Effector CD8-positive, alpha-beta T cell (primary cell): ENCODE data around the gene LARP6.
"Not testable (repeated sequence)": the region's sequence is repeated elsewhere in the genome, so short reads cannot be mapped to it uniquely, and the experiment has no call there.

Experiments used
- DNase-seq: peaks from one replicate; lab custom pipeline; 2025; lab: John Stamatoyannopoulos, UW
- total RNA-seq, 4 experiments: gene quantifications; one replicate each; lab custom pipeline; 2026; lab: John Stamatoyannopoulos, UW

Gene LARP6
- total RNA-seq = 0 to 0.18 (median 0.04) reads per million in 4 experiments

DNA sequence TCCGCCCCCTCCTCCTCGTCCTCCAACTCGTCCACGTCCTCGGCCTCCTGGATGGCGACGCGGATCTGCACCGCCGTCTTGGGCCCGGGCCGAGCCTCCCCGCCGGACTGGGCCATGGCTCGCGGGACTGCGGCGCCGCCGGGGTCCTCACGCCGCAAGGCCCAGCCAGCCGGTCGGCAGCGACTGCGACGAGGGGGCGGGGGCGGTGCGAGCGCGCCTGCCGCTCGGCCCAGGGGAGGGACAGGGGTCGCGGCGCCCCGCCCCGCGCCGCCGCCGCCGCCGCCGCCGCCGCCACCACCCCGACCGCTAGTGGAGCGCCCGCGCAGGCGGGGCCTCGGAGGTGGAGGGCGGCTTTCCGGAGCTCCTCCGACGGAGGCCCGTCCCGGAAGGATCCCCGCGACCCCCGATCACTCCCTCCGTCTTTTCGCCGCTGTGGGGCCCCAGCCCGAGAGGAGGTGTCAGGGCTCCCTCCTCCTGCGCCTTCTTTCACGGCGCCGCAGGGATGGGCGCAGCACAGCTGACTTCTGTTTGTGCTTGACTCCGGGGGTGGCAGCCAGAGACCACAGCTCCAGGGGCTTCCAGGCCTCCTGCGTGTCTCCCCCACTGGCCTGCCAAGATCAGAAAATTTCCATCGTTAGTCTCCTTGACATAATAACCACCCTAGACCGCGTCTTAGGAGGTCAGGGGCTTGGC is at the start of gene LARP6:
LARP6 (minus strand) TSS at position 185 of the 693 bp plus-strand sequence; CDS start at position 116, 69 bp downstream.
- no peak for DNase-seq

DNA sequence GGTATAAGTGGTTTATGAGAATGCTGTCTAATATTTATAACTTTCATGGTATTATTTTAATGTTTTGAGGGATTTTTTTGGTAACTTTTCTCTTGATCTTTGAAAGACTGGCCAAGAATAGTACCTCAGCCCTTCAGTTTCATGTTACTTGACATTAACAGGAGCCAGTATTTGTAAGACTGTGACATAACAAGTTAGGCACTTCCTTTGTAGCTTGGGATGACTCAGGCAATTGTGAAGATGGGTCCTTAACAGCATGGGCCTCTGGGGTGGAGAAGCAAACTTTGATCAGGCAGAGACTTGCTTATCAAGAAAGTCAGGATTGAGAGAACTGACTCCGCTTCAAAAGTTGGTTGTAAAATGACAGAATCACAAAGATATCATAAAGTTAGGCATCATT is 48.1 kb upstream of the LARP6 start:
- no peak for DNase-seq

DNA sequence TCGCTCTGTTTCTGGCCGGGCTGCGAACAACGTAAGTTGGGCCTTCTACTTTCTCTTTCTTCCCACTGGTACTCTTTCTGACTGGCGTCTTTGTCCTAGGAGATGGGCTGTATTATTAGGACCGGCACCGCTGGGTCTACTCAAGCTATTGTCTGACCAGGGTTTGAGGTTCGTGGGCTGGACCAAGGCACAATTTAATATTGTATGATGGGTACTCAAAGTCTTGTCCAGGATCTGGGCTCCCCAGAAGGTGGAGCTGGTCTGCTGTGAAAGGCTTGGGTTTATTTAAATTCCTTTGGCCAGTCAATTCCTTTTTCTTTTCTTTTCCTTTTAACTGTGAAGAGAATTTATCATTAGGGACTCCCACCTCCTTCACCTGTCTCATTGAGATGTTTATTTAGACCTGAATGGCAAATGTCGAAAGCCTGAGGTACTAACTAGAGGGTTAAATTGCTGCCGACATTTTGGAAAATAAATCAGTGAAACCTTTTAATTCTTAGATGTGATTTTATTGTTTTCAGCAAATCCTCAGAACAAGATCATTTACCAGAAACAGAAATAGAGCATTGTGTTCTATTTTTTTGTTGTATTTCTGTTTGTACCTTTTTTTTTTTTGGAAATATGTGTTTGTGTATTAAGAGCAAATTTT is 39.1 kb upstream of the LARP6 start:
- no peak for DNase-seq

DNA sequence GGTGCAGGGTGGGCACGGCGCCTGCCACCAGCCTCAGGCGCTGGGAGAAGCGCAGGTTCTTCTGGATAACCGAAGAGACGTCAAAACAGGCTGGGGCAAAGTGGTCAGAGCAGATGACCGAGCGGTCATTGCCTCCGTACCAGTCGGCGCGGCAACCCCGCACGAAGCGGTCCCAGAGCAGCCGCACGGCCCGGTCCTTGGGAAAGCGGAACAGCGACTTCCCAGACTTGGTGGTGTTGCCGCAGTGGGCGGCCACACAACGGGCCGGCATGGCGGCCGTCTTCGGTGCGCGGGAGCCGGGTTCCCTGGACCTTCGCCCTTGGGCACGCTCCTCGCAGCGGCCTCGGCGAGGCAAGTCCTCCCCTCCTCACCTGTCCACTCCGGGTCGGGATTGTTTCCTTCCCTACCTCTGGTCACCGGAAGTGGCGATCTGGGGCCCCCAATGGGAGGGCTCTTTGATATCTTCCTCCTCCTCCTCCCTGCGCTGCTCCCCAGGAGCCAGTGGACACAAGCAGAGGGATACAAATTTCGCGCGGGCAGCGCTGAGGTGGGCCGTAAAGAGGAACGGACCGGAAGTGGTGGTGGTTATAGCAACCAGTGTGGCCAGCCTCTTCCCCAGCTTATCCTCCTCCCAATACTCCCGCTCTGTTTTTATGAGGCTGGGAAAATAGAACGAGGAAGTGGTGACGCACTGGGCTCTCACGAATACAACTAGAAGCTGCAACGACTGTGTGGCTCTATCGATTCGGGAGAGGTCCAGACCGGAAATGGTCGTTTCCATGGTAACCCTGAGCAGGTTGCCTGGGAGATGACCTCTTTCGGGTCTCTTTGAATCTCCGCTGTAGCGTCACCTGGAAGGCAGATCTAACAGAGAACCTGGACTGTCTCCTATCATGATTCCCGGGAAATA is 38.3 kb upstream of the LARP6 start, which contains the start of the genes LRRC49 and THAP10:
LRRC49 (plus strand) TSS at position 825 of the 910 bp plus-strand sequence; CDS start at position 894, 69 bp downstream.
THAP10 (minus strand) TSS at position 432 of the 910 bp plus-strand sequence; CDS start at position 271, 161 bp downstream.
- DNase-seq = no peak

DNA sequence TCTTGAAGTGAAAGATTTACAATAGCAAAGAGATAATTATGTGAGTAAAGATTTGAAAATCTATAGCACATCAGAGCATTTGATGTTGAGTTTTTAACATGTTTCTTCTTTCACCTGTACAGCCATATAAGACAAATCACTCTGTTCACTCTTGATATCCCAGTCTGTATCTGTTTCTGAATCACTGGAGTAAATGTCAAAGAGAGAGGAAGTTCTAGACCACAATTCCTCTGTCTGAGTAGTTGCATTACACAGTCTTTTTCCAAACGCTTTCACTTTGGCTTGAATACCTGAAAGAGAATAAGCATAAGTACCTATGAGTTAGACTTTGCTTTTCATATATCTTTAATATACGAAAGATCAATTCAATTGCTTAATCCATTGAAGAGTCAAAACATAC is 28.4 kb upstream of the LARP6 start:
- DNase-seq = no peak

DNA sequence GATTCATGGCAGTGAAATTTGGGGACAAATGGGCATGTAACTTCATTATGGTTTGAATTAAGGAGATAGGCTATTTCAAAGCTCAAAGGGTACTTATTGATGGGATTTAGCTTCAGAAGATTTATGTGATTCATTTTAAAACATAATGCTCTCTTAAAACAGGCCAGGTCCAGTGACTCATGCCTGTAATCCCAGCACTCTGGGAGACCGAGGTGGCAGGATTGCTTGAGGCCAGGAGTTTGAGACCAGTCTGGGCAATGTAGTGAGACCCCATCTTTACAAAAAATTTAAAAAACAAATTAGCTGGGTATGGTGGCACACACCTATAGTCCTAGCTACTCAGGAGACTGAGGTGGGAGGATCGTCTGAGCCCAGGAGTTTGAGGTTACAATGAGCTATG is 26.8 kb upstream of the LARP6 start:
- DNase-seq = no peak

DNA sequence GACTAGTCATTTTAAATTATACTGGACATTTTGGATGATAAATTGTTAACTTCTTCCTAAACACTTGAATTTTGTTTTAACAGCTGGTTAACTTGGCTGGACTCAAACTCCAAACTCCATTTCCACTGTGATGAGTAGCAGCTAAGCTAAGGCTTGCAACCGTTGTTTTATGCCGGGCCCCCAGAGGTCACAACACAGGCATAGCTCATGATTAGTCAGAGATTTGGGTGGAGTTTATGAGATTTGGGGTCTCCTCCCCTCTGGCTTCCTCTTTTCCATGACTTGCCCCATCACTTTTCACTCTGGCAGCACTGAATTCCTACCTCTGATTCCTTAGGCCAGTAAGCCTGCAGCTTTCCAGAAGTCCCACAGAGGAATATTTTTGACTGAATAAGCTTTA is 25.4 kb upstream of the LARP6 start:
- no peak for DNase-seq

DNA sequence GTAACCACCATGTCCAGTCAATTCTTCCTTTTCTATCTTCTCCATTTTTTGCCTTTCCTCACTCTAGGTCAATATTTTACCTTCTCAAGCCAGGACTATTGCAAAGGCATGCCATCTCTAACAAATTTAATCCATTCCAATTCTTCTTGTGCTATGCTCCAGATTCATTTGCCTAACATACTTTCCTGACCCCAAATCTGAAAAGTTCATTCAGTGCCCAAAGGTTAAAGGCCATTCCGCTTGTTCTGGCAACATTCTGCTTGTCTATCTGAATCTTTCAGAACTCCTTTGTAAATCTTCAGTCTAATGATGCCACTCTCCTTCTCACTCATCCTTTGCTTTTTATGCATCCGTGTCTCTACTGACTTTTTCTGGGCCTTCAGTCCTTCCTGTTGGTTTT is 22.7 kb upstream of the LARP6 start:
- DNase-seq = no peak

DNA sequence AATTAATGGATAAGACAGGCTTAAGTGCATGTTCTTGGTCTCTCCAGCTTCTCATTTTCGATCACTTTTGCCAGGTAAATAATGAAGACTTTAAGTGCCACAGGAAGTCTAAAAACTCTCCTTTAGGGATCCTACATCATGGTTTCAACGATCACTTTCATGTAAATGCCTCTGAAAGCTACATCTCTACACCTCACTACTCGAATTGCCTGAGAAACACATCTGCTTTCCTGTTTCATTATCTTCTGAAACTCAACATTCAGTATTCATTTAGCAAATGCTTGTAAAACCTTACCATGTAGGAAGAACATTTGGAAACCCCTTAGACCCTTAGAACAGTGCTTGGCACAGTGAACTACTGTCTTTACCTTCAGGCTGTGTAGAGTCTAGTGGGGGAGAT is 22.1 kb upstream of the LARP6 start:
- no peak for DNase-seq

DNA sequence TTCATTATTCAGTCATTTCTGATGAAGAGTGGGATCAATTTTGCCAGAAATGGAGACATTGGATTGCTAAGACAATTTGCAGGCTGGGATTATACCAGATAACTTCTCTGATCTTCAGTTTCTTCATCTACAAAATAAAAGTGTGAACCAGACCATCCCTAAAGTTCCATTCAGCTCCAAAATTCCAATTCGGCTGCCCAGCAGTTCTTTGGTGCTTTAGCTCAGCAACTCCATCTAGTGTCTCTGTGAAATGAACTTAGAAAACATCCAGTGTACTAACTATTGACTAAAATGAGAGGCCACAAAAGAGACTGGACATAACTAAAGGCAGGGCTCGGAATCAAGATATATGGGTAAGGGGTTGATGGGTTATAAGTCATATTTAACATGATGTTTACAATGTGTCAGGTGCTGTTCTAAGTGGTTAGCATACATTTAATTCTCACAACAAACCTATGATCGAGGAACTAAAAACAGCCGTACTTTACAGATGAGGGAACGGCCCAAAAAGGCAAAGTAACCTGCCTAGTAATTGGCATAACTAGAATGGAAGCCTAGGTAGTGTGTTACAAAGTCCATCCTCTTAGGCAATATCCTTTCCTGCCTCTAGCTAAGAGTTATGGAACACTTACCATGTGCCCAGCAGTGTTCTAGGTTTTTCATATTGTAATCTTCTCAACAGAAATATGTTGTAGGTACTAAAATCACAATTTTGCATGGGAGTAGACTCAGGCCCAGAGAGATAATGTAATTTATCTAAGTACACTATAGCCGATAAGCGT is 21.2 kb upstream of the LARP6 start:
- DNase-seq = no peak

DNA sequence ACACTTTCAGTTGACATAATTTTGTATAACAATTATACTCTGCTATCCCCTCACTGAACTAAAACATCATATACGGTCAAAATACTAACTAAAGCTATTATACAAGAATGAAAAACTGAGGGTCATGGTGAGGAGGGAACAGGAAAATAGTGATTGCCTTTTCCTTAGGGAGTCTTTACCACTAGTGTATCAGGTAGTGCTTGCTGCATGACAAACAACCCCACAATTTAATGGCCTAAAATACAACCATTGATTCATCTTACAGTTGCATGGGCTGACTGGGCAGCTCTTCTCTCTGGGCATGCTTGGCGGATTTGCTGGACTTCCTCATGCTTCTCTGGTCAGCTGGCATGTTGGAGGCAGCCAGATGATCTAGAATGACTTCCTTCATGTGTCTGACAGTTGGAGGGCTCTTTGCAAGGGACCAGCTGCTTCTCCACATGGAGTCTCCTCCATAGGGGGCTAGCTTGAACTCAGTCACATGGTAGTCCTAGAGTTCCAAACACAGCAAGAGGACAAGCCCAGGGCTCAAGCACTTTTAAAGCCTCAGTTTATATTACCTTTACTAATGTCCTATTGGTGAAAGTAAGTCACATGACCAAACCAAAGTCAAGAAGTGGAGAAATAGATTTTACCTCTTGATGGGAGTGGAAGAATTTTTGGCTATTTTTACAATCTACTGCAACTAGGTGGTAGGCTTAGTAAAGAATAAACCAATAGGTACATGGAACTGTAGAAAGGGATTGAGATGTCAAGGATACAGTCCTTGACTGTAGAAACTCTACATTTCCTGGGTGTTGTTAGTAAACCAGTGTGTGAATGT is 19.5 kb upstream of the LARP6 start:
- no peak for DNase-seq

DNA sequence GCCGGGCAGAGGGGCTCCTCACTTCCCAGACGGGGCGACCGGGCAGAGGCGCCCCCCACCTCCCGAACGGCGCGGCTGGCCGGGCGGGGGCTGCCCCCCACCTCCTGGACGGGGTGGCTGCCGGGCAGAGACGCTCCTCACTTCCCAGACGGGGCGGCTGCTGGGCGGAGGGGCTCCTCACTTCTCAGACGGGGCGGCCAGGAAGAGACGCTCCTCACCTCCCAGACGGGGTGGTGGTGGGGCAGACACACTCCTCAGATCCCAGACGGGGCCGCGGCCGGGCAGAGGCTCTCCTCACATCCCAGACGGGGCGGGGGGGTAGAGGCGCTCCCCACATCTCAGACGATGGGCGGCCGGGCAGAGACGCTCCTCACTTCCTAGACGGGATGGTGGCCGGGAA is 17.5 kb upstream of the LARP6 start:
- DNase-seq = not testable (repeated sequence)

DNA sequence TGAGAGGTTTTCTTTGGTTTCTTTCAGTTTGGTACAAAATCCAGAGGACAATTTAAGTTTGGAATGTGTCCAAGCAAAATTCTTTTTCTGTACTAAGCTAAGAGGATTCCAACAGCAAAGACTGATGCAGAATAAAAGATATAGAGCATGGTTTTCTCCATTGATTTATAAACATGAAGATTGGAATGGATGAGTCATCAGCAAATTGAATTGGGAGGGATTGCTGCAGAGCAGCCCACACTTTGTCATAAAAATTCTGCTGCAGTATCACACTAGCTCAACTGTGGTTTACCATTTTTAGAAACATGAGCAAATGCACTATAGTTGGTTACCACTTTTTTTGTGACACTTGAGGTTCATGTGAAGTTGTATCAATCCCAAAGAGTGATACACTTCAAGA is 16.1 kb upstream of the LARP6 start:
- no peak for DNase-seq

DNA sequence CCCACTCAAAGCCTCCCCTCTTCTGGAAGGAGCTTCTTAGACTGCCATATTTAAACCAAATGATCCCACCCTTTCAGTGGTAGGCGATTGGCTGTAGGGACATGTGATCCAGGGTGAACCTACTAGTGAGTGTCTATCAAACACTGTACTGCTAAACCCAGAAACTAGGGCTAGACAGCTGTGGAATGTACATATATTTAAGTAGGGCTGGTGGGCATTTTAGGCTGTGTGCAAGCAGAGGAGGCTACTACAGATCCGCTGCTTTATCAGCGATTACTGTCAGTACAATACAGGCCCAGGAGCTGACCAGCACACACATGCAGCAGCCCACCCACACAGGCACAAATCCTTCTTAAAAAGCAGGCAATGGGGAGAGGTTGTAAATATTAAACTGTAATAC is 15.4 kb upstream of the LARP6 start:
- no peak for DNase-seq

DNA sequence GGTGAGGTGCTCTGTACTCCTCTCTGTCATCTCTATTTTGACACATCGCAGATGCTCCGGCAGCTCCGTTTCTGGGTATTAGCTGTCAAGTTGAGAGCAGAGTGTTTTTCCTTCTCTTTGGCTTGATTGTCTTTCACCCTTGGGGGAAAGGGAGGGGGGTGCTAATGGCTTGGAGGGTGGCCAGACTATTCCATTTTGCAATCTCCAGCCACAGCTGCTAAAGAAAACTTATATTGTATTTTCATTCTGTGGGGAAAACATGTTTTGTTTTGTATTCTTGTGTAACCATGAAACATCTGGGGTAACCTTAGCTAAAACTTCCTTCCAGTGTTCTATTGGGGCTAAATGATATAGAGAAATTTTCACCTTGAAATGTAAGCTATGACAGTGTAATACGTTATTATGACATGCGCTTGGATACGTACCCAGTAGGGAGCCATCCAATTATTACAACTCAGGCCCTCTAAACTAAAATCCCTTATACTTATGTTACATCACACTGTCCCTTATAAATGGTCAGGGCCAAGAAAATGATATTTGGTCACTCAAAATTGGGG is 14.0 kb upstream of the LARP6 start:
- no peak for DNase-seq

DNA sequence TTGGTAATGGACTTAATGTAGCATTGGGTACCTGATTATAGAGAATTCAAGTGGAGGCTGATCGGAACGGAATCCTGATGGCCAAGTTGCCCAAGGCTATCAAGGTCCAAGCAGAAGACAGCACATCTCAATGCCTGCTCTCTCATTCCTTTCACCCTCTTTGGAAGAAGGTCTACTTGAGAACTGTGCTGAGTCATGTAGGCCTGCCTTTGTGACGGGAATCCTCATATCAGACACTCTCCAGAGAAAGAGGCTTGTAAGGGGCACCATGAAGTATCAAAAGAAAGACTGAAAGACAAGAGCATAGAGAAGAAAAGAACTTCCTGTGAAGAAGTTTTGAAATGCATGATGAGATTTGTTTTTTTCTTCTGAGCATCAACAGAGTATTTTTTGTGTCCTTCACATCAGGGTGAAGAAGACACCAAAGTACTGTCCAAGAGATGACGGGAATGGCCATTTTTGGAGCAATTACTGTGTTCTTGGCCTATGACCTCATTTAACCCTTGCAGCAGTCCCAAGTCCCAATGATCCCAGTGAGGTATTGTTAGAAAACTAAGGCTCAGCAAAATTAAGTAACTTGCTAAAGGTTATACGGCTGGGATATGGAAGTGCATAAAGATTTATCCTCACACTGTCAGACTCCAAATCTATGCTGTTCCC is 13.2 kb upstream of the LARP6 start:
- DNase-seq = no peak

DNA sequence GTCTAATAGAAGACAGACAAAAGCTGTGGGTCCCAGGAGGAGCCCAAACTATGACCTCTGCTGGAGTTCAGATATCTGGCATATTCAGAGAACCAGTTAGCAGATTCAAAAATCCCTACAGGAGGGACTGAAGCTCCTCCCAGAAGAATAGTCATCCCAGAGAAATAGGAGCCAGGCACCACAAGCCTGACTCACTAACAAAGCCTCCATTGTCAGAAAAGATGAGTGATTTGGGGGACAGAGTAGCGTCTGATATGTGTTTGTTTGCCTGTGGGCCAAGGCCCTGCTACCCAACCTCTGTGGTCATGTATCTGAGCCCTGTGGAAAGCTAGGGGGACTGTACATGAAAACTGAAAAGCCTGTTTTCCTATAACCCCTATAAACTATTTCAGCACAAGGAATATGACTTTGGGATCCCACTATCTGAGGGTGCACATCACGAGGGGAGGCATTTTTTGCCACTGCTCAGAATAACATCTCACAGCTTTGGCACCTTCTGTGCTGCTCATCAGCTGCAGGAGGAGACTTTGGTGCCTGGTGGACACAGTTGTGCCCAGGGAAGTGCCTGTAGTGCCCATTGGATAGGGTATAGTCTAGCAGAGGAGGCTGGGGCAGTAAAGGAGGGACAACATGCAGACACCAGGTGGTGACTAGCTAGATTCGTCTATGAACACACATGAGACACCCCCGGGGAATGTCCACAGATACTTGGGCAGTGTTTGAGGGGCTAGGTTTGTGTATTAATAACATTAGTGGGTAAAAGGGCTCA is 9.7 kb upstream of the LARP6 start:
- no peak for DNase-seq

DNA sequence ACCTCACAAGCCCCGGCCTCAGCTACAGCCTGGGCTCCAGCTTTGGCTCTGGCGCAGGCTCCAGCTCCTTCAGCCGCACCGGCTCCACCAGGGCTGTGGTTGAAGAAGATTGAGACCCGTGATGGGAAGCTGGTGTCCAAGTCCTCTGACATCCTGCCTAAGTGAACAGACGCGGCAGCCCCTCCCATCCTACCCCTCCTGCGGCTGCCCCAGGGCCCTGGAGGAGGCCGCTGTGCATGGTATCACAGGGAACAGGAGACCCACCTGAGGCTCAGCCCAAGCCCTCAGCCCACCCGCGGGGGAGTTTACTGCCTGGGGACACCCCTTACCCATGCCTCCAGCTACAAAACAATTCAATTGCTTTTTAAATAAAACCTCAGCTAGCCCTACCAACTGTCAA is 6.0 kb upstream of the LARP6 start:
- DNase-seq = no peak

DNA sequence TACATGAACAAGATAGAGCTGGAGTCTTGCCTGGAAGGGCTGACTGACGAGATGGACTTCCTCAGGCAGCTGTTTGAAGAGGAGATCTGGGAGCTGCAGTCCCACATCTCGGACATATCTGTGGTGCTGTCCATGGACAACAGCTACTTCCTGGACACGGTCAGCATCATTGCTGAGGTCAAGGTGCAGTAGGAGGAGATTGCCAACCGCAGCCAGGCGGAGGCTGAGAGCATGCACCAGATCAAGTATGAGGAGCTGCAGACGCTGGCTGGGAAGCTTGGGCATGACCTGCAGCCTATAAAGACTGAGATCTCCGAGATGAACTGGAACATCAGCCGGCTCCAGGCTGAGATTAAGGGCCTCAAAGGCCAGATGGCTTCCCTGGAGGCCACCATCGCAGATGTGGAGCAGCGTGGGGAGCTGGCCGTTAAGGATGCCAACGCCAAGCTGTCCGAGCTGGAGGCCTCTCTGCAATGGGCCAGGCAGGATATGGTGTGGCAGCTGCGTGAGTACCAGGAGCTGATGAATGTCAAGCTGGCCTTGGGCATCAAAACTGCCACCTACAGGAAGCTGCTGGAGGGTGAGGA is 5.5 kb upstream of the LARP6 start:
- no peak for DNase-seq
